NT2/D1 (cell line): ENCODE measurements around the gene DSG2.

ENCODE experiments used
- SUZ12 ChIP-seq: IDR thresholded peaks from 2 replicates; pipeline ENCODE4 v1.6.1; 2011; ENCODE audit not compliant: insufficient read length, insufficient read depth; ENCODE audit errors: extremely low read depth
- YY1 ChIP-seq: IDR thresholded peaks from 2 replicates; pipeline ENCODE4 v1.6.1; 2011; ENCODE audit not compliant: insufficient read length, insufficient read depth
- ZNF274 ChIP-seq: IDR thresholded peaks from 2 replicates; pipeline ENCODE4 v1.6.1; 2011; ENCODE audit warnings: mild to moderate bottlenecking, low read depth, low read length

DNA sequence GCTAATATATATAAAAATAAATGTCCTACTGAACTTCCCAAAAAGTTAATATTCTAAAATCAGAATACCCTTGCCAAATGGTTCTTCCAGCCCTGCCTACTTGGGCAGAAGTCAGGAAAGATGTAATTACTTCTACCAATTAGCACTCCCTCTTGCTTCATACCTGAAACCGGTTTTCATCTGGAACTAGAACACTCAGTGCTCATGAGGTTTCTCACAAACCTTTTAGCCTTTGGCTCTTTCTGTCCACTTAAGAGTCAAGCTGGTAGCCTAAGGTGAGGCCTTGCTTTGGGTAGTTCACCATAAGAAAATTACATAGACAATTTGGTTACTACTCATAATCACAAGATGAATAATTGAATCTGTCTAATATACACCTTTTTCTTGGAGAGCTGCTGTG lies 46.4 kb upstream of the DSG2 start:
- no peak for TF ChIP-seq YY1
- TF ChIP-seq ZNF274, result no peak
- TF ChIP-seq SUZ12, result no peak
